GM19395 (cell line): Measurements from ENCODE around the gene RECQL5.
A peak's percentile ranks its signal among the peaks of the same experiment; 100 is the strongest.

Experiments used
- ATAC-seq: cut with Tn5 transposase; IDR thresholded peaks from one replicate; pipeline ENCODE4 v1.9.1; 2021; ENCODE audit warnings: mild to moderate bottlenecking, moderate library complexity; ENCODE audit not compliant: unreplicated experiment

Gene RECQL5

DNA sequence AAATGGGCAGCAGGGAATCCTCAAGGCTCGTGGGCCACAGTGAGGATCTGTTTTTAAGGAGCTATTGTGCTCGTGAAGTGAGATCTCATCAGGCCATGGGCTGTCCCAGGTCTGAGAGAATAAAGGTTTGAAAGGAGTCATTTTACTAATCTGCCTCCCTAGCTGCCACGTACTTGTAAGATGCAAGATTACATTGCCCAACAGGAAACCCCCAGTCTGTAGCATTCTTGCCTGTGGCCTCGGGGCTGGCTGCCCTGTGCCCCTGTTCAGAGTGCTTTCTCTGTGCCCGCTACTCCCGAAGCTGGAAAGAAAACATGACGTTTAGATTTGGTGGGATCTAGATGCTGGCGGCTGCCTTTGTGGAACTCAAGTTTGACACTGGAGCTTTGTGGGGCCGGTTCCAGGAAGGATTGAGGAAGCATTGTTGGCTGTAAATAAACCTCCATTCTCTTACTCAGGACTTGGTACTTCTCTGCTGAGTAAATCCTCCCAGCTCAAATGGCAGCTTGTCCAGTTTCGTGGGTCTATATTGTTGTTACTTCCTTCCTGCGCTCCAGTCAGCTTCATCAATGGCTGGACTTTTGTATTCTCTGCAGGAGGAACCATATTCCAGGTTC lies 21.4 kb upstream of the RECQL5 start:
- no peak for ATAC-seq

DNA sequence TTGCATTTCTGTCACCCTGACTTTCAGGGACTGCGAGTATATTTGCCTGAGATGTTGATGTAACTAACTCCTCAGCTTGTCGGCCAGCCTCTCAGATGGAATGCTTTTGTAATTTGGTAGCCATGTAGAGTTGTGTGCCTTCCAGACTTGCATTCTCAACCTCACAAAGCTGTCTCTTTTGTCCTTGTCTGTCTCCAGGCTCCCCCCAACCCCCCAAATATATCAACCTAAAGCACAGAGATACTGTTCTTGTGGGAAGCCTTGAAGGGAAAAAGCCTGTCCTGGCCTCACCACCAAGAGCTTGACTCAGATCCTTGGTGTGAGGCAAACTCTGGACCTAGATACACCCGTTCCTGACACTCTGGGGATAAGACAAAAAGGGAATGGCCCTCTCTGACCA lies 18.5 kb upstream of the RECQL5 start:
- no peak for ATAC-seq

DNA sequence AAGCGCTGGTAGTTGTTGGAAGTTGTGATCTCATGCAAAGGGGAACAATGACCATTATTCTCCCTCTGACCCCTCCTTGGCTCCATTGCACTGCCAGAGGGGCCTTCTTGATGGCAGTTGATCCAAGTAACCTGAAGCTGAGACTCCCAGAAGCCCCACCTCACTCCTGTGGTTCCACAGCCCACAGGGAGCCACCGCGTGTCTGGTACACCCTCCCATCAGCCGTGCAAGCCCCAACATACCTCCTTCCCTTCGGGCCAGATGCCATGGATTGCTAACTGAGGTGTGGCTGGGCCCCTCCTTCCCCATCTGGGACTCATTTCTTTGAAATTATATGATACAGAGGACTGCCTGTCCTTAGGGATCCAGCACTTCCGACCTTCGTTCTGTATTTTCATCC lies 18.0 kb upstream of the RECQL5 start:
- ATAC-seq = no peak

DNA sequence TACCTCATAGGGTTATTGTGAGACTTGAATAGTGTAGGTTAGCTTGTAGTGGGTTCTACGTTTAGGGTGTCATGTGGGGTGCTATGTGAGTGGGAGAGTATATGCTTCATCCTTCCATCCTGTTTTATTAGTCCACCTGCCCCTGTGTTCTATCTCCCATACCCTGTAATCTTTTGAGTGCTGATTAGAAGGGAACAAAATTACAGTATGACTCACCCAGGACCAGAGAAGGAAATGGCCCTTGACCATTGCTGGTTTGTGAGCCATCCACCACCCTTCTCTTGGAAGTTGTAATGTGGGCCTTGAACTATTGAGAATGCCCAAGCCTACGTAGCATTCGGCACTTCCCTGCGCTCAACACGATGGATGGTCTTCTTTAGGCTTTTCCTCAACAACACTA lies 17.3 kb upstream of the RECQL5 start:
- ATAC-seq = no peak

DNA sequence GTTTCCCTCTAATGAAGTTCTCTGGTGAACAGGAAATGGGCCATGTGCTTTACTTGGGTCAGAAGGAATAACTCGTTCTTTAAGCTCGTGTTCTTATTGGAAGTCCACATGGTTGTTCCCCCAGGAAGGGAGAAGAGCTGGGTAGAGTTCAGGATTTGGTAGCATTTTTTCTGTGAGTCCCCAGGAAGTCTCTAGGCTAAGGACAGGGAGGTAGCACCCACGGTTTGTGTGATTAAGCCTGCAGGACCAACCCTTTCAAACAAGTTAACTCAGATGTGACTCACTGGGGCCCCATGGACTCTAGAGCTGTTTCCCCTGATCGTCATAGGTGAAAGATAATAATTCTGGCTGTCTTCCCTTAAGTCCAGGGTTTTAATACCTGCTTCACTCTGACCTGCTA lies 16.6 kb upstream of the RECQL5 start:
- no peak for ATAC-seq

DNA sequence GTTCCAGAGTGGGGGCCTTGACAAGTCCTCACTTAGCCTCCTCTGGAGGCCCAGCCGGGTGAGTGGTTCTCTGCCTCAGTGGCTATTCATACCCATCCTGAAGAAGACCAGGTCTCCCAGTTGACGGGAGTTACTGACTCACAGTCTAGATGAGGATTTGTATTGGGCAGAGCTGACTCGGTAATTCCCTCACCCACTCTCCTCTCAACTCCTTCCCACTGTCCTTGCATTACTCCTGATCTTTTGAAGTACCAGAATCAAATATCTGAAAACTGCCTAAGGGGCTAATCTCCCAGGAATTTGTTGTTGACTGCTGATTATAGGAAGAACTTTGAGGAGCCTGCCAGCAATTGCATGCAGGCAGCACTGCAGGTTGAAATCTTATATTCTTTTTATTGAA lies 14.3 kb upstream of the RECQL5 start:
- no peak for ATAC-seq

DNA sequence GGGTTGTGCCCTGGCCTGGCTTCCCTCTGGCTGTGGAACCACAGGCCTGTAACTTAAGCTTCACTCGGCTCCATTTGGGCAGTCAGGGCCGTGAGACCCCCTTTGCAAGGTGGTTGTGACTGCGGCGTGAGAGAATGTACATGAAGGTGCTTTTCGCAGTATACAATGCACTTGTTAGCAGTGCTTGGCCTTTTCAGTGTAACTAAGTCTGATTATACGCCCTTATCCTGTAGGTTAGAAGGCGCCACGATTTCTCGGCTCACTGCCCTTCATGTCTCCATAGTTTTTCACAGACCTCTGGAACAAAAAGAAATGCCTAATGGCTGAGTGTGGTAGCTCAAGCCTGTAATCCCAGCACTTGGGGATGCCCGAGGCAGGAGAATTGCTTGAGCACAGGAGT lies 13.5 kb upstream of the RECQL5 start:
- ATAC-seq = no peak

DNA sequence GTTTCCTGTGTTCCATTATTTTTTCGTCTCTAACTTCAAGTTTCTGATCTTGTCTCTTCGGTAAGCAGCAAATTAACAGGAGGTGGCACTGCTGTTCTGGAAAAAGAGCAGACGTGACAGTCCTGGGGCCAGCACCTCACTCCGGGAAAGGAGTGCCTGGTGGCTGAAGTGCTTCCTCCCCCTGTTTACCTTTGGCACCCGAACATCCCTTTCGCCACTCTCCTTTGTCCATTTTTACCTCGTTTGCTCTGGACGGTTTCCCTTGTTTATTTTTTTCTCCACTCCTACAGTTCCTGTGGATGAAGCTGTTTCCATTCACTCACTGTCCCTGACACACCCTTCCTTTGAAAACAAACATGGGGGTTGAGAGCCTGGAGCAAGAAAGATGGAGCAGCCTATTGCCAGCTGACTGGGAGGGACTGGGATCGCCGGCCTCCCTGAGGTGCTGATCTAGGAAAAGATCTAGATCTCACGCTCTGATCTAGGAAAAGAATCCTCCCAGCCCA lies 12.8 kb upstream of the RECQL5 start:
- ATAC-seq = no peak

DNA sequence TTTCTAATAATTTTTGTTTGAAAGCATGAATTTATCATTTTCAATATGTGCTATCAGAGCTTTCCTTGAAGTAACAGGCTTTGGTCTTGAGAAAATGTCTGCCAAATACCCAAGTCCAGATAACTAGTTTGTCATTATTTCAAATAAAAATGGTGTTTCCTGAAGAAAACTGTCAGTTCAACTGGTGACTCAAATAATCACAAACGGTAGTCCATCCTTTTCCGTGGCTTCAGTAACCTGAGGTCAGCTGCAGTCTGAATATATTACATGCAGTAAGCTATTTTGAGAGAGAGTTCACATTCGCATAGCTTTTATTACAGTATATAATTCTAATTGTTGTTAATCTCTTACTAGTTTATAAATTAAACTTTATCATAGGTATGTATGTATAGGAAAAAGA lies 9.5 kb upstream of the RECQL5 start:
- no peak for ATAC-seq

DNA sequence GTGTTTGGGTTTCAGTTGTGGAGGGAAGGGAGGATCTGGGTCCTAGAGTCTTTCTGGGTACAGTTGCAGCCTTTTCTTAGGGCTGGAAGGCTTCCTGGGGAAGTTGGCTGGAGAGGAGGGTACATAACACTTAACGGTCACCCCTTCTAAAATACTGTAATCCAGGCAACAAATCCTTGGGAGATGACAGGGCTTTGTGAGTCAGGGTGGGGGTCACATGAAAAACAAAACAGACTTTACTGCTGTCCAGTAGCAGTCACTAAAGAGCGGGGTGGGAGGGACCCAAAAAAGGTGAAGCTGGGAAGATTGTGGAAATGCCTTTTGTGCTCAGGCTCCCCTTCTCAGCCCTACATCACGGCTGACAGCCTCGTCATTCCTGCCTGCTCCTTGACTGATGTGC lies 6.5 kb upstream of the RECQL5 start:
- no peak for ATAC-seq

DNA sequence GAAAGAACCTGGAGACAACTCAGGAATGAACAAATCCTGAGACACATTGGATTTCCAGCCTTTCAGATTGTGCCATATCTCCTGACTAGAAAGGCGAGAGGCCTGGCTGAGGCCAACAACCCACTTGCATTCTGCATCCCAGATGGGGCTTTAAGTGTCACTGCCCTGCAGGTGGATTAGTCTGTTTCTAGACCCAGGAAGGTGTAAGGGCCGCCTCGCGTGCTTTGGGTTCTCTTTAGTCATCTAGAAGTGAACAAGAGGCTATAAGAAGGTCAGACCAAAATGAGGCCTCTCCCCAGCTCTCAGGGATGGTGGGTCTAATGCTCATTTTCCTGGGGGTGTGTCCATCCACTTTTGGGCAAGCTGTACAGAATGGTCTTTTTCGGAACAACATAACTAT lies 5.1 kb upstream of the RECQL5 start:
- ATAC-seq = no peak

DNA sequence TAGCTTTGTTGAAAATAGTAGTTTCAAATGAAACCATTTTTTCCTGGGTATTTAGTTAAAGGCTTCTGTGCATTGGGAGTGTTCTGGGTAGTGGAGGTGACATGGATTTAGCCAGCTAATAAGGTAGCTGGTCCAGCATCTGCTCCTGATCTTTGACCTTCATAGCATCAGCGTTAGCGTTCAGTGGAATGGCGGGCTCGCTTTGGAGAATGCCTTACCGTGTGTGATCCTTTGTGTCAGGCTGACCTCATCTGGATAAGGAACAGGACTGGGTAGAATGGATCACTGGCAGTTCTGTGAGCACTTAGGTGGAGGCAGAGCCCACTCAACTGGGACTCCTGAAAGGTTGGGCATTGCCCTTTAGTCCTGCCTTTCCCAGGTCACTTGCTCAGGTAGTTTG lies 3.9 kb upstream of the RECQL5 start:
- ATAC-seq = no peak

DNA sequence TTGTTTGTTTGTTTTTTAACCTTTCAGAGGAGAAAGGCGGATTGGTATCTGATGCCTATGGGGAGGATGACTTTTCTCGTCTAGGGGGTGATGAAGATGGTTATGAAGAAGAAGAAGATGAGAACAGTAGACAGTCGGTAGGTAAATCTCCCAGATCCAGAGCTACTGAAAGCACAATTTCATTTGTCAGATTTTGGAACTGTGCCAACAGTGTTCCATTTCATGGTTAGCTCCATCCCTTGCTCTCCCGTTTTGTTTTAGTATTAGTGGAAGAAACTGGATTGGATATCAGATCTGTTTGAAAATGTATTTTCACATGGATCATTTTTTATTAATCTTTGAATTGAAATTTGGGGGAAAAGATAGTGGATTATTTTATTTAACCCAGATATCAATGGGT lies 1.5 kb upstream of the RECQL5 start:
- ATAC-seq = no peak

DNA sequence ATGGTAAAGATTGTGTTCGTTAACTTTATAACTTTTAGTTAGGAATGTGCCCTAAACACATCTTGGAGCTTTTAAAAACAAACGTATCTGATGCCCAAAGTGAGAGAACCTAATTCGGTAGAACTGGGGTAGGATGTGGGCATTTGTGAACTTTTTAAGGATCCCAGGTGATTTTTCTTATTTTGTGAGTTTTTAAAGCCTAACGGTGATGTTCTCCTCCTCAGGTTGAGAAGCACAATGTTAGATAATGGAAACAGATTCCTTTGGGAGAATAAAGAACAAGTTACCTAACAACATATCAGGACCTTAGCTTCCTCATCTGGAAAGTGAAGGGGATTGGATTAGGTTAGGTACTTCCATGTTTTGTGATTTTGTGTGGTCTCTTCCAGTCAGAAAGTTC lies 871 bp upstream of the RECQL5 start:
- ATAC-seq = no peak

DNA sequence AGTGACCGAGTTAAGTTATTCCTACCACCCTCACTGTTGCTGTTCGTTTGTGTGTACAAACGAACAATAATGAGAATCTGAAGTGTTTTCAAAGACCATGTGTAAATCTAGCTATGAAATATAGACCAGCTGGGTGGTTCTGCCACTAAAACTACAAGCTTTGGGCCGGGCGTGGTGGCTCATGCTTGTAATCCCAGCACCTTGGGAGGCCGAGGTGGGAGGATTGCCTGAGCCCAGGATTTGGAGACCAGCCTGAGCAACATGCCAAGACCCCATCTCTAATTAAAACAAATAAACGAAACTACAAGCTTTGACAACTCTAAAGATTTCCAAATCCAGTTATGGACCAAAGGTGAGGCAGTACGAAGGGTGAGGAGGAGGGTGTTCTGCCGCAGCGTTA lies 973 bp downstream of the RECQL5 start:
- no peak for ATAC-seq

DNA sequence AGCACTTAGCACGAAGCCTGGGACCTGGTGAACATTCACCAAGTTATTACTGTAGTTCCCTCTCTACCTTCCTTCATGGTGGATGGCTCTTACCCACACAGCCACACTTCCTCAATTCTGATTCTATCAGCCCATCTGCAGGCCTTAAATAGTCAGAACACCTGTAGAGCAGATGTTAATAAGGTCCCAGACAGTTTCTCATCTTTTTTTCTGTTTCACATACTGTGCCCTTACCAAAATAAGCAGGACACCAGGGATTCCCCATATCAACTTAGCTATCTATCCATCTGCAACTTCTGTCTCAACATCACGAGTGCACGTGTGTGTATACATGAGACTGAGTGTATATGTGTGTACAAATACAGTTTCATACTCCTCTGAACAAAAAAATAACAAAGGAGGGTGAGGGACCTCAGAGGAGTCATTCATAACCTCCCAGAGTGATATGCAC lies 2.8 kb downstream of the RECQL5 start:
- ATAC-seq = peak; percentile 78

DNA sequence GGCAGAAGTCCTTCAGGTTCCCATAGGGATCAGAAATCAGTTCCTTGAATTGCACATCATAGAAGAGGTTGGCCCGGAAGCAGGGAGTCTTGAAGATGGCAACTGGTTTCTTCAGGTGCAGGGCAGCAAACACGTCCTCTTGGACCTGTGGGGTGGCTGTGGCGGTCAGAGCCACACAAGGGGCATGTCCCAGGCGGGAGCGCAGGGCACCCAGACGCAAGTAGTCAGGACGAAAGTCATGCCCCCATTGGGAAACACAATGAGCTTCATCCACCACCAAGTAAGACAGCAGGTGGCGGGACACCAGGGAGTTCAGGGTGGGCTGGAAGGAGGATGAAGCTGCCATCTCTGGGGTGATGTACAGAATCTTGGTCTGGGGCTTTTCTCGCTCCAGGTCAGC lies 4.4 kb downstream of the RECQL5 start:
- ATAC-seq = no peak

DNA sequence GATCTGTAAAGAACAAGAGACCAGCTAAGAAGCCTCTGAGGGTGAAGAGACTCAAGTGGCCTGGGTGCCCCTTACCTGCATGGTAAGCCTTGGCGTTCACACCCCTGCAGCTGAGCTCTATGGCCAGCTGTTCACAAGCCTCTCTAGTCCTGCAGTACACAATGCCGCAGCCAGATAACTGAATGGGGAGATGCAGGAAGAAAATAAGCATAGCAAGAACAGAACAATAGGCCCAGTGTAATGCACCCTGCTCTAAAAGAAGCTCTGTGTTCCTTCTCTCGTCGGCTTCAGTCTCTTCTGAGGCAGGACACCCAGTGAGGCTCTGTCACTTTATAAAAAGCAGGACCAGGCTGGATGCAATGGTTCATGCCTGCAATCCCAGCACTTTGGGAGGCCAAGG lies 5.4 kb downstream of the RECQL5 start:
- no peak for ATAC-seq

DNA sequence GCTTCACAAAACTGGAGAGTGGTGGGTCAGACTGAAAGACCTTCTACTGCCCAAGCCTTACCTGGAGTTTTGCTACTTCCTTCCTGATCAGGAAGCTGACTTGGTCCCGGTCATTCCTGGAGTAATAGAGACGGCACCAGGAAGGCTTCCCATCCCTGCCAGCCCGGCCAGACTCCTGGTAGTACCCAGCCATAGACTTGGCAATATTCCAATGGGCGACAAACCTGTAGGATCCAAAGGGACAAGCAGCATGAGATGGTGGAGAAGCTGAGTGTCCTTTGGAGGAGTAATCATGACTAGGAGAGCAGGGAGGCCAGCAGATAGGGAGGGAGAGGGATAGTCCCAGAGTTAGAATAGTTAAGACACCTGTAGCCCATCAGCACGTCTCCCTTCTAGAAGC lies 8.7 kb downstream of the RECQL5 start:
- ATAC-seq = no peak

DNA sequence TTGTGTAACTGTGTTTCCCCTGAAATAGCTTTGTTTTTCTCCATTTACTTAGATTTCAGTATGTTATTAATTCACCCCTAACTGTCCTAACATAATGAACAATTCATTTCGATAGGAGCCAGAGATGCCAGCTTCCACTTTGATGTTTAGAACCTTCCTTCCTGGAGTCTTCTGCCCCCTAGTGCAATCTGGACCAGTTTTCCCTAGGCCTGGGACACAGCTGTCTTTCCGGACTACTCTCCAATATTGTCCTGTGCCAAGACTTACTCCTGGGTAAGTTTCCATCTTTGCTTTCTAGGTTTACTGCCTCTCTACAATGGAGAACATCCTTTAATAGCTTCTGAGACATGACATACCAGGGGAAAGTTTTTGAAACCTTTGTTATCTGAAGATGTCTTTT lies 12.8 kb downstream of the RECQL5 start:
- ATAC-seq = no peak

DNA sequence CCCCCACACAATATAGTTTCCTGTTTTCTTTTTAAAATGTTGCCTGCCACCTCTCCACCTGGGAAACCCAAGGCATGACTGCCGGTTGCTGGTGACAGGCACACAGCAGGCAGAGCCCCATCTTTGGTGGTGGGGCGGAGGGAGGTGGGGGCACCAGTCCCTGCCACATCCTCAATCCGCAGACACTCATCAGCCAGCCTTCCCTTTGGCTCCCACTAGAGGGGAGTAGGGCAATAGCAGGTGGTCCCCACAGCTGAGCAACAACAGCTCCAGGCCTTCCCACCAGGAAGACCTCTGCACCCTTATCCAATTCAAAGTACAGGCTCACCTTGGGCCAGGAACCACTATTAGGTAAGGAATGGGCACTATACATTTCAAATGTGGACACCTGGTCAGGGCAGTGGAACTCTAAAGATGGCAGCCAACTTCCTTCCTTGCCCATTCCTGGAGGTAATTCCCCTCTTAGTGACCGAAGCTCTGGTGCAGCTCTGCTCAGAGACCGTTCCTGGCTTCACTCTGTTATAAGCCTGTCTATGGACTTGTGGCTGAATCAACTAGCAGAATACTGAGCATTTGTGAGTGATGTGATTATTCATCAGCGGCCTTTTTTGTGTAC lies 13.9 kb downstream of the RECQL5 start:
- no peak for ATAC-seq

DNA sequence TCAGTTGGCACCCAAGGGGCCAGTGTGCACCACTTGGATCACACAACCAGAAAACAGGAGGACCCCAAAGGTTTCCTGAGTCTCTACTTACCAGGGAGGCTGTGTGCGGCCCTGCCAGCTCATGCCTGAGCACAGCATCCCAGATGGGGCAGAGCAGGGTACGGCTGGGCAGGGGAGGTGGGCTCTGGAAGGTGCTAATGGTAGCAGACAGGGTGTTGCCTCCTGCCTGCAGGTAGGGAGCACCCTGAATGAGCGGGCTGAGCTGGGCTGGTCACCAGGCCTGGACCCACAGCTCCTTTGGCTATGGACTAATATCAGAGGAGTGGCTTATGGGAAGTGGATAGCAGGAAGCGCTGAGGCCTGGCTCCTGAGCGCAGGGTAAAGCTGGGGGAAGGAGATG lies 14.6 kb downstream of the RECQL5 start:
- no peak for ATAC-seq

DNA sequence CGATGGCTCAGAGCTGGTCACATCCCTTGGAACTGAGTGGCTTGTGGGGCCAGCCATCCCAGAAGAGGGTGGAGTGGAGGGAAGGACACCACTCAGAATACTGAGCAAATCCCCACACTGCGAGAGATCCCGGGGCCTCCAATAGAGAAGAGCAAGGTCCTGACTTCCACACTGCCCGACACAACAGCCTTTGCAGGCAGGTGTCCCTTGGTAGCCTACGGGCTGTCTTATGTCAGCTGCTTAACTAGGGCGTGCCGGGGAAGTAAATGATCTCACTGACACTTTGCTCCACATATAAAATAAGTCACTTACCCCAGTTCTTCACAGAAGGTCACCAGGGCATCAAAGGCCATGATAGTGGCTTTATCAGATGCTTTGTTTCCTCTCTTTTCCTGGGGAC lies 16.1 kb downstream of the RECQL5 start:
- no peak for ATAC-seq
